Measurements from ENCODE around the gene SMIM32. TPM values are rescaled to one million over a fixed set of nuclear protein-coding genes. Genes with fewer than 3 reads are reported as not detected.

The SMIM32 gene
- total and polyA plus RNA-seq, 9 of the 15 experiments (the other 6 are each of a cell fraction or from before 2014, with no cell fraction given): not detected

- H3K36me3 ChIP-seq (ENCODE audit: control insufficient read depth, insufficient read depth, low read length): no peaks in the 10 kb centered on the region; the same call in 2 of the 3 replicates
- POLR2A ChIA-PET: interaction anchor here (1.0 kb wide), 1 partner anchor 10 kb away, joined by 3 read pairs; no protein-coding TSS in a partner anchor
- no peaks in the 10 kb centered on the region for H3K9me1 ChIP-seq (ENCODE audit: control insufficient read depth, insufficient read depth, low read length)
- H3K9me3 ChIP-seq (replicated peaks; ENCODE audit: control insufficient read depth, insufficient read depth, low read depth, low read length): no peaks in the 10 kb centered on the region
- intact Hi-C loops (cut with micrococcal nuclease) (no loop called here), in situ Hi-C loops (cut with MboI) (no loop called here)
- no peak overlapping the region for H2AFZ ChIP-seq (ENCODE audit: low read depth, low read length)
- H3K4me1 ChIP-seq (replicated peaks in 1 of 2; ENCODE audit: control insufficient read depth in 2 of 2, insufficient read depth in 2 of 2, low read length in 2 of 2): peaks cover 0 to 2% of the 10 kb centered on the region in 2 experiments; a peak in 2 of 5 replicates
- ATAC-seq: no peak
- peaks cover 17% of the 10 kb centered on the region; the same call in 1 of the 2 replicates for H4K20me1 ChIP-seq (replicated peaks; ENCODE audit: control insufficient read depth, insufficient read depth, low read length)
- H3K4me2 ChIP-seq (ENCODE audit: insufficient read depth, low read length): no peak overlapping the region
- FAIRE-seq: no peak
- peaks cover 95% of the 10 kb centered on the region for H3K79me2 ChIP-seq (ENCODE audit: control insufficient read depth, insufficient read depth, low read length)
- CTCF ChIA-PET (ENCODE audit: low intra/inter-chr PET ratio): no interaction called here
- BruUV-seq (replicated peaks): no TSS peak
- 63% methylated on average over 3 of the region's 3 CpGs for WGBS (ENCODE audit: insufficient coverage, low coverage, missing lambda C conversion rate)
- DNase-seq (ENCODE audit: extremely low read depth in 1 of 4, low spot score in 3 of 4): no peak
- no peaks in the 10 kb centered on the region for H3K27me3 ChIP-seq (ENCODE audit: control insufficient read depth in 2 of 2, insufficient read depth in 2 of 2, low read length in 2 of 2)
- H3K9ac ChIP-seq (ENCODE audit: insufficient read depth in 1 of 2, low read depth in 2 of 2, low read length in 2 of 2): no peak overlapping the region
- H3K27ac ChIP-seq (ENCODE audit: extremely low read depth, low read depth, low read length): no peak overlapping the region
- no peak overlapping the region for H3K4me3 ChIP-seq
- TF ChIP-seq LCOR (CRISPR knock-in tag; IDR thresholded peaks at IDR 0.05) (no peak), HDAC8 (tag; IDR thresholded peaks at IDR 0.05) (no peak), CBX8 (IDR thresholded peaks at IDR 0.05; ENCODE audit: borderline replicate concordance, extremely low read depth, low read depth, low read length, poor library complexity, severe bottlenecking) (no peak), XRCC5 (IDR thresholded peaks at IDR 0.05; ENCODE audit: low read depth, low read length) (no peak), SETDB1 (IDR thresholded peaks at IDR 0.05; ENCODE audit: low read length) (no peak), TRIM28 (IDR thresholded peaks at IDR 0.05) (no peak), SRSF7 (optimal IDR thresholded peaks at IDR 0.05; ENCODE audit: low read depth, low read length) (no peak), RUNX1 (IDR thresholded peaks at IDR 0.05; ENCODE audit: low read depth) (no peak), NEUROD1 (IDR thresholded peaks at IDR 0.05; ENCODE audit: borderline replicate concordance, low read depth, low read length, partially characterized antibody) (no peak), MIER1 (IDR thresholded peaks at IDR 0.05; ENCODE audit: low read depth) (no peak), MCM2 (IDR thresholded peaks at IDR 0.05; ENCODE audit: low read depth) (no peak)
- TF ChIP-seq, protein P1, sequence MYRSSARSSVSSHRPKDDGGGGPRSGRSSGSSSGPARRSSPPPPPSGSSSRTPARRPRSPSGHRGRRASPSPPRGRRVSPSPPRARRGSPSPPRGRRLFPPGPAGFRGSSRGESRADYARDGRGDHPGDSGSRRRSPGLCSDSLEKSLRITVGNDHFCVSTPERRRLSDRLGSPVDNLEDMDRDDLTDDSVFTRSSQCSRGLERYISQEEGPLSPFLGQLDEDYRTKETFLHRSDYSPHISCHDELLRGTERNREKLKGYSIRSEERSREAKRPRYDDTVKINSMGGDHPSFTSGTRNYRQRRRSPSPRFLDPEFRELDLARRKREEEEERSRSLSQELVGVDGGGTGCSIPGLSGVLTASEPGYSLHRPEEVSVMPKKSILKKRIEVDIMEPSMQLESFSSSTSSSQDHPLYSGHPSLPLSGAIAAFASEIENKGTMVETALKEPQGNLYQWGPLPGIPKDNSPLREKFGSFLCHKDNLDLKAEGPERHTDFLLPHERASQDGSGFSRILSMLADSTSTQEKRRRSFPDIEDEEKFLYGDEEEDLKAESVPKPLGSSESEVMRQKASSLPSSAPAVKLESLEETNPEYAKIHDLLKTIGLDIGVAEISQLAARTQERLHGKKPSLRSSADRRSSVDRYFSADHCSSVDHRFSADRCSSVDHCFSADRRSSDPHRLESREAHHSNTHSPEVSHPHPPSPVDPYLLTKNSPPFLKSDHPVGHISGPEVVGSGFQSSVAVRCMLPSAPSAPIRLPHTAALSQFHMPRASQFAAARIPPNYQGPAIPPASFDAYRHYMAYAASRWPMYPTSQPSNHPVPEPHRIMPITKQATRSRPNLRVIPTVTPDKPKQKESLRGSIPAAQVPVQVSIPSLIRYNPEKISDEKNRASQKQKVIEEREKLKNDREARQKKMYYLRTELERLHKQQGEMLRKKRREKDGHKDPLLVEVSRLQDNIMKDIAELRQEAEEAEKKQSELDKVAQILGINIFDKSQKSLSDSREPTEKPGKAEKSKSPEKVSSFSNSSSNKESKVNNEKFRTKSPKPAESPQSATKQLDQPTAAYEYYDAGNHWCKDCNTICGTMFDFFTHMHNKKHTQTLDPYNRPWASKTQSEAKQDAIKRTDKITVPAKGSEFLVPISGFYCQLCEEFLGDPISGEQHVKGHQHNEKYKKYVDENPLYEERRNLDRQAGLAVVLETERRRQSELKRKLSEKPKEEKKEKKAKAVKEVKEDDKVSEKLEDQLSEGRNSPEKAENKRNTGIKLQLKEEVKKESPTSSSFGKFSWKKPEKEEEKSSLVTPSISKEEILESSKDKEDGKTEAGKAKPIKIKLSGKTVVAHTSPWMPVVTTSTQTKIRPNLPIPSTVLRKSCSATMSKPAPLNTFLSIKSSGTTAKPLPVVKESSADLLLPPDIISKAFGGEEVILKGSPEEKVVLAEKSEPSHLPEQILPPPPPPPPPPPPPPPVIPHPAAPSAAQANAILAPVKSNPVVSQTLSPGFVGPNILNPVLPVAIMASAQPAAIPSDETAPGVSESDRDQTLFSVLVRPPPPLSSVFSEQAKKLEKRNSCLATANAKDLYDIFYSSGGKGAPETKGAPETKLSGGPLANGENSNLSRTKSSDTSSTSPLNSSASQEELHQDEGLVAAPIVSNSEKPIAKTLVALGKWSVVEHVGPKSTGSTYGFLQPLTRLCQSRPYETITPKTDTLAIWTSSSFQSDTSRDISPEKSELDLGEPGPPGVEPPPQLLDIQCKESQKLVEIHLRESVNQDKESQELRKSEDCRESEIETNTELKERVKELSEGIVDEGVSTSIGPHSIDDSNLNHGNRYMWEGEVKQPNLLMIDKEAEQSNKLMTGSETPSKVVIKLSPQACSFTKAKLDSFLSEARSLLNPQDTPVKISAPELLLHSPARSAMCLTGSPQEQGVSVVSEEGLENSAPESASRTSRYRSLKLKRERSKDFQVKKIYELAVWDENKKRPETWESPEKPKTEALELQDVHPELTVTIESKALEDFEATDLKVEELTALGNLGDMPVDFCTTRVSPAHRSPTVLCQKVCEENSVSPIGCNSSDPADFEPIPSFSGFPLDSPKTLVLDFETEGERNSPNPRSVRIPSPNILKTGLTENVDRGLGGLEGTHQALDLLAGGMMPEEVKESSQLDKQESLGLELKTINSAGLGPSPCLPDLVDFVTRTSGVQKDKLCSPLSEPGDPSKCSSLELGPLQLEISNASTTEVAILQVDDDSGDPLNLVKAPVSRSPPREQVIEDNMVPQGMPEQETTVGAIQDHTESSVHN (IDR thresholded peaks at IDR 0.05; ENCODE audit: borderline replicate concordance in 1 of 2, low read depth in 1 of 2): no peak
- TF ChIP-seq, protein P2, sequence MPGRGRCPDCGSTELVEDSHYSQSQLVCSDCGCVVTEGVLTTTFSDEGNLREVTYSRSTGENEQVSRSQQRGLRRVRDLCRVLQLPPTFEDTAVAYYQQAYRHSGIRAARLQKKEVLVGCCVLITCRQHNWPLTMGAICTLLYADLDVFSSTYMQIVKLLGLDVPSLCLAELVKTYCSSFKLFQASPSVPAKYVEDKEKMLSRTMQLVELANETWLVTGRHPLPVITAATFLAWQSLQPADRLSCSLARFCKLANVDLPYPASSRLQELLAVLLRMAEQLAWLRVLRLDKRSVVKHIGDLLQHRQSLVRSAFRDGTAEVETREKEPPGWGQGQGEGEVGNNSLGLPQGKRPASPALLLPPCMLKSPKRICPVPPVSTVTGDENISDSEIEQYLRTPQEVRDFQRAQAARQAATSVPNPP (IDR thresholded peaks at IDR 0.05; ENCODE audit: borderline replicate concordance, insufficient read depth, insufficient read length): no peak
Observed at GRCh38 chr5:136146201-136146600, 46.8 kb downstream of the SMIM32 start.

Measured in K562 (cell line).